HG03025 (cell line): ENCODE results near the gene MAGI1.

Experiments
- ATAC-seq: cut with Tn5 transposase; IDR thresholded peaks from one replicate; pipeline ENCODE4 v1.9.1; 2021; ENCODE audit warnings: mild to moderate bottlenecking, moderate library complexity; ENCODE audit not compliant: unreplicated experiment, low FRiP score

The MAGI1 gene

GRCh38 chr3:65778968-65779367 lies 259.8 kb downstream of the MAGI1 start:
- ATAC-seq, result no peak

DNA sequence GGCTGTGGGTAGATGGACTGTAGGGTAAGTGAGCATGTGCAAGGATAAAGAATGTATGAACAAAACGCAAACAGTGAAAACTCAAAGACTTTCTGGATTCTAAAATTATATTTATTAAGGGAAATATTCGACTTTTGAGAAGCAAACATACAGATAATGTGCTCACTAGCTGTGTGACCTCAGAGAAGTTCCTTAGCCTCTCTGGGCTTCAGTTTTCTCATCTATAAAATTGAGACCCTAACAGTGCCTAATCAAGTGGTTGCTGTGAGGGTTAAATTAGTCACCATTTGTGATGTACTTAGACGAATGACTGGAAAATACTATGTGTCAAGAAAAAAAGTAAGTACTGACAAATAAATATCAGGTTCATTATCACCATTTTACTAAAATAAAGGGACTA lies 261.7 kb downstream of the MAGI1 start:
- no peak for ATAC-seq

- no peak for ATAC-seq
Observed at GRCh38 chr3:65776494-65776893, 262.2 kb downstream of the MAGI1 start.

DNA sequence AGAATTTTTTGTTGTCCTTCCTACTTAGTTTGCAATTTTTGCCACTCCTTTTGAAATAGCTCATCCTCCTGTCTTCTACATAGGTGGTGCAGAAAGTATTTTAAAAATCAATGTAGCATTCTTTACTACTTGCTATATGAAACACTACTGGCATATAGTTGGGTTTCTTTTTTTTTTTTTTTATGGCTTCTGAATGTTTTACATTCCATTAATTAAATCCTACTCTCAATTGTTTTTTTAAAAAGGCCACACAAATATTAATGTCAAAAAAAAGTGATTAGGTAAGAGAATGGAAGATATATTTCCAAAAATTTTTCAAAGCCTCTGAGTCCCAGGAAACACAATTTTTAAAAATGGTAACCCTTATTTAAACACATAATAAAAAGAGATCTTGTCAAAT lies 262.6 kb downstream of the MAGI1 start:
- no peak for ATAC-seq

DNA sequence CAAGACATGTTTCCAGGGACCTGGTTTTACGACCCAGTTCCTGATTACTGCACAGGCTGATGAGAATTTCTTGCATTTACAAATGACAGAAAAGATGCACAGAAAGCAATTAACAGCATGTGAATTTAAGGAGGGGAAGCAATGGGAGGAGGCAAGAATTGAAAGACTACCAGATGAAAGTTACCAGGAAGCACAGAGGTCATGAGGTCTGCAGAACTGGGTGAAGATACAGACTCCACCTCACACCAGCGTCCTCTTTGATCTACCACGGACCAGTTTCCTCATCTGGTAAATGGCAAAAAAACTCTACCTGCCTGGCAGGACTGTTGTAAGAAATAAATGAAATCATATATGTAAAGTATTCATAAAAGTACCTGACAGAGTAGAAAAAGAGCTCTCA lies 266.0 kb downstream of the MAGI1 start:
- ATAC-seq, result no peak

GRCh38 chr3:65767551-65767950 lies 271.2 kb downstream of the MAGI1 start:
- no peak for ATAC-seq

- ATAC-seq, result no peak
Observed at GRCh38 chr3:65762235-65762580, 276.5 kb downstream of the MAGI1 start.

- ATAC-seq, result no peak
Observed at GRCh38 chr3:65761446-65762234, 277.1 kb downstream of the MAGI1 start.

DNA sequence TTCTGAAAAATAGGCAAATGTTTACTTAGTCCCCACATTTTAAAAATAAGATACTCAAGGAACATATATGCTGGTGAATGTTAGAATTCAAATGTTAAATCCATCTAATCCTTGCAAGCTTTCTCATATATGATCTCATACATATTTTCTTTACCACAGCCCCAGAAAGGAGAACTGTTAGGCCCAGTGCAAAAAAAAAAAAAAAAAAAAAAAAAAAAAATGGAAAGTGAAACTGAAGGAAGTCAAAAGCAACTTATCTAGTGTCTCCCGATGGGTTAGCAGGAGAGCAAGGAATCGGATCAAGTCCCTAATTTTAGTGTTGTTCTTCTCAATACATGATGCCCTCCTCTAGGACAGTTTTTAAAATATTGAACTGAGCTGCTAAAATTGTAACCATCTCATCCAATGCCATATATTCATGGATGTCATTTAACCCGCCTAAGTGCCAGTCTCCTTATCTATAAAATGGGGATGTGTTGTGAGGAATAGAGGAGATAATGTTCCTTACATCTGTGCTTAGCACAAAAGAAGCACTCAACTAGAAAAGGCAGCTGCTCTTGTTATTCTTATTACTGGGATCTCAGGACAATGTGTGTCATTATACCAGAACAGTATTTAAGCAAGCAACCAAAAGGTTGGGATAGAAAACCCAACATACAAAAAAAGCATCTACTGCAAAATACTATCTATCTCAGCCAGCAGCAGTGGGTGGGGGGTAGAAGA lies 279.7 kb downstream of the MAGI1 start:
- no peak for ATAC-seq

- ATAC-seq, result no peak
Observed at GRCh38 chr3:65758438-65758837, 280.3 kb downstream of the MAGI1 start.

DNA sequence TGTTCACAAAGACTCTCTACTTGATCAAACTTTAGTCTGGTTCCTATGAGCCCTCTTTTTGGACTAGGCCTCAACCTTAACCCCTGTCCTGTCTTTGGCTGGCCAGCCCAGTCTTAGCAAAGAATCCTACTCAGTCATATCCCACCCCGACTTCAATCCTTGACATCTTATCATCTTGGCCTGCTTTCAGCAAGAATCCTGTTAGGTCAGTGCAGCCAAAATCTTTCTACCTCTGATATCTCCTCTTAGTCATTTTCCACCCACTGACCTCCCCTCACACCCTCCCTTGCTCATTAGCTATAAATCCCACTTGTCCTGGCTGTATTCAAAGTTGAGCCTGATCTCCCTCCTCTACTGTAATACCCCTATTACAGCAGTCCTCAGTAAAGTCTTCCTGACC lies 286.1 kb downstream of the MAGI1 start:
- ATAC-seq, result no peak

DNA sequence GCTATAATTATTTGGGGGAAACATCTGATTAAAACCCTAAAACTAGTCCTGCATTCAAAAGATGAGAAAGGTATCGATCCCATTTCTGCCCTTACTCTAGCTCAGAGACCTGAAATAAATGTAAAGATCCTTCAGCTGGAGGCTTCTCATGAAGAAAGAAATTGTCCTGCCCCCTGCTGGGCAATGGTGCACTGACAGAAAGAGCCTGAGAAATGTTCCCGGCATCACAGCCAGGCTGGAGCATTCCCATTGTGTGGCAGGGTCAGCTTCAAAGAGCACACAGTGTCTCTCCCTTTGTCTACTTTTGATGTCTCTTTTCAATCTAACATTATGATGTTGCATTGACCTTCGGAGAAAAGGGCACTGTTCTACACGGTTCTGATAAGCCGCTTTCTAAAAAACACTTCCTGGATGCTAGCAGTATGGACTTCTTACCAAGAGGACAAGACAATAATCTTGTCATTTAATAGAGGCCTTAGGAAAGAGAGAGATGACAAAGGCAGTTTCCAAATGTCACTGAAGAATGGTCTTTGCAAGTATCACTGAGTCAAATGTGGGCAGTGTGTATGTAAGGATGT lies 287.5 kb downstream of the MAGI1 start:
- no peak for ATAC-seq

- no peak for ATAC-seq
Observed at GRCh38 chr3:65749066-65749465, 289.7 kb downstream of the MAGI1 start.

DNA sequence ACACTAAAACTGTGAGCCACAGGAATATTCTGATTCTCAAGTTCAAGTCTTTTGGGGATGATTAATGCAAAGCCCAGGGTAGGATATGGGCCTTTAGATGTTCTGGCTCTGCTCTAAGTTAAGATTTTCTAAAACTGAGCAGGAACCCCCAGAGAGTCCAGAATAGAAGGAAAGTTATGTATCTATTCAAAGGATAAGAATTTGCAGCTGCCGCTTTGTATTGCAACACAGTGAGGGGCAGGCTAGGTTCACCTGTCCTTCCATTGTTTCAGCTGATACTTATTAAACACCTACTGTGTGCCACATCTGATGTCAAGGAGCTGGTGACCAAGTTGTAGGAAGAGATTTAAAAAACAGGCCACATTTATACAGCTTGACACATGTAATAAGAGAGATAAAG lies 290.4 kb downstream of the MAGI1 start:
- no peak for ATAC-seq

GRCh38 chr3:65746848-65747247 lies 291.9 kb downstream of the MAGI1 start:
- no peak for ATAC-seq

GRCh38 chr3:65745306-65745705 lies 293.4 kb downstream of the MAGI1 start:
- no peak for ATAC-seq

GRCh38 chr3:65742914-65743313 lies 295.8 kb downstream of the MAGI1 start:
- ATAC-seq, result no peak

DNA sequence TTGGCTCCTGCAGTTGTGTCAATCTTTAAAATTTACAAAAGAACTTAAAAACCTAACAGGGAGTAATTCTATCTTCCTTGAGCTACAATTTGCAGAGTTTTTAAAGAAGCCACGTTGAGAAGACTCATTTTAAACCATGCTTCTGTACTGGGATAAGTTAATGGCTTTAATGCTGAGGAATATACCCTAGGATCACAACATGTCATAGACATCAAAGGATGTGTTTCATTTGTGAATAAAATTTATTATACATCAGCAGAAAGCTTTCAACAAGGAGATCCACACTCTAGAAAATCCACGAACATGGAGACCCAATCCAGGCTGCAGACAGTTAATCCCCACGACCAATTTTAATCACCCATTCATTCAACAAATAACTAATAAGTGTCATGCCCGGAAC lies 297.2 kb downstream of the MAGI1 start:
- ATAC-seq, result no peak

- ATAC-seq, result no peak
Observed at GRCh38 chr3:65739901-65740541, 298.7 kb downstream of the MAGI1 start.

DNA sequence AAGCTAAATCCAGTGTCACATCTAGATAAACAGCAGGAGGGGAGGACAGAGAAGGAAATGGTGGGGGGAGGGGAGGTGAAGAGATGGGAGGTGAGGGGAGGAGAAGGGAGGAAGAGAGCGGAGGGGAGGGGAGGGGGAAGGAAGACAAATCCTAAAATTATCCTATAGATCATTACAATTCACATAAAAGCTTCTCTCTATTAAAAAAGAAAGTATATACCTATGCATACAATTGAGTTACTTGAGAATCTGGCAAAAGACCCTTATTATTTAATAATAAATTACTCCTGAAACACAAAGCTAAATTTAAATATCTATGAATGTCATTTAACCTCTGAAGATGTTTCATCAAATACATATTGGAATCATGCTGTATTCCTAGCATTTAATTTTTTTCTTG lies 303.9 kb downstream of the MAGI1 start:
- ATAC-seq, result no peak

GRCh38 chr3:65734382-65734781 lies 304.3 kb downstream of the MAGI1 start:
- no peak for ATAC-seq
